Measurements from ENCODE around the gene VEGFD.

DNA sequence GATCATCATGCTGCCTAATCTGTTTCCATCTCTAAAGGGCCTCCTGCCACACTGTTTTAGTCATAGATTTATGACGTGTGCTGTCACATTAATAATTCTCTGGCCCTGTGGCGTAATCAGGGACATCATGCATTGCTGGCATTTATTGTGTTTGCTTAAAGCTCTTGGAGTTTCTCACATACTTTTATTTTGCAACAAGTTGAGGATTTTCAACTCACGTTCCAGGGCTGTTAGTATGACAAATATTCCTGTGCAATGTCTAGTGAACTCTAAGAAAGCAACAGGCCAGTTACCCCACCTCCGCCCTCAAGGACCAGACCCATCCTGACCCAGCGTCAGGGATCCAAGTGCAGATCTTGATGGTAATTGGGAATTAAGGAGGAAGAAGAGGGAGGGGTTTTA, 41.1 kb downstream of the VEGFD start:
- TF ChIP-seq POLR2A (IDR thresholded peaks at IDR 0.05) (no peak), EP300 (IDR thresholded peaks at IDR 0.05) (no peak)
- TF ChIP-seq, protein P1, sequence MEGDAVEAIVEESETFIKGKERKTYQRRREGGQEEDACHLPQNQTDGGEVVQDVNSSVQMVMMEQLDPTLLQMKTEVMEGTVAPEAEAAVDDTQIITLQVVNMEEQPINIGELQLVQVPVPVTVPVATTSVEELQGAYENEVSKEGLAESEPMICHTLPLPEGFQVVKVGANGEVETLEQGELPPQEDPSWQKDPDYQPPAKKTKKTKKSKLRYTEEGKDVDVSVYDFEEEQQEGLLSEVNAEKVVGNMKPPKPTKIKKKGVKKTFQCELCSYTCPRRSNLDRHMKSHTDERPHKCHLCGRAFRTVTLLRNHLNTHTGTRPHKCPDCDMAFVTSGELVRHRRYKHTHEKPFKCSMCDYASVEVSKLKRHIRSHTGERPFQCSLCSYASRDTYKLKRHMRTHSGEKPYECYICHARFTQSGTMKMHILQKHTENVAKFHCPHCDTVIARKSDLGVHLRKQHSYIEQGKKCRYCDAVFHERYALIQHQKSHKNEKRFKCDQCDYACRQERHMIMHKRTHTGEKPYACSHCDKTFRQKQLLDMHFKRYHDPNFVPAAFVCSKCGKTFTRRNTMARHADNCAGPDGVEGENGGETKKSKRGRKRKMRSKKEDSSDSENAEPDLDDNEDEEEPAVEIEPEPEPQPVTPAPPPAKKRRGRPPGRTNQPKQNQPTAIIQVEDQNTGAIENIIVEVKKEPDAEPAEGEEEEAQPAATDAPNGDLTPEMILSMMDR (IDR thresholded peaks at IDR 0.05) = no peak
